AG09319 (cell line): Measurements from ENCODE around the gene DPP9.
A peak's percentile ranks its signal among the peaks of the same experiment; 100 is the strongest.

Source experiments
- DNase-seq: peaks from one replicate; pipeline ENCODE4 v3.0.0-alpha.2; 2010; ENCODE audit warnings: low read depth; ENCODE audit errors: extremely low read depth
- TF ChIP-seq, protein P1 (sequence below): IDR thresholded peaks from 2 replicates; pipeline ENCODE4 v1.5.1; 2011; ENCODE audit warnings: low read depth, mild to moderate bottlenecking, inconsistent platforms, low read length, moderate library complexity

Gene DPP9

DNA sequence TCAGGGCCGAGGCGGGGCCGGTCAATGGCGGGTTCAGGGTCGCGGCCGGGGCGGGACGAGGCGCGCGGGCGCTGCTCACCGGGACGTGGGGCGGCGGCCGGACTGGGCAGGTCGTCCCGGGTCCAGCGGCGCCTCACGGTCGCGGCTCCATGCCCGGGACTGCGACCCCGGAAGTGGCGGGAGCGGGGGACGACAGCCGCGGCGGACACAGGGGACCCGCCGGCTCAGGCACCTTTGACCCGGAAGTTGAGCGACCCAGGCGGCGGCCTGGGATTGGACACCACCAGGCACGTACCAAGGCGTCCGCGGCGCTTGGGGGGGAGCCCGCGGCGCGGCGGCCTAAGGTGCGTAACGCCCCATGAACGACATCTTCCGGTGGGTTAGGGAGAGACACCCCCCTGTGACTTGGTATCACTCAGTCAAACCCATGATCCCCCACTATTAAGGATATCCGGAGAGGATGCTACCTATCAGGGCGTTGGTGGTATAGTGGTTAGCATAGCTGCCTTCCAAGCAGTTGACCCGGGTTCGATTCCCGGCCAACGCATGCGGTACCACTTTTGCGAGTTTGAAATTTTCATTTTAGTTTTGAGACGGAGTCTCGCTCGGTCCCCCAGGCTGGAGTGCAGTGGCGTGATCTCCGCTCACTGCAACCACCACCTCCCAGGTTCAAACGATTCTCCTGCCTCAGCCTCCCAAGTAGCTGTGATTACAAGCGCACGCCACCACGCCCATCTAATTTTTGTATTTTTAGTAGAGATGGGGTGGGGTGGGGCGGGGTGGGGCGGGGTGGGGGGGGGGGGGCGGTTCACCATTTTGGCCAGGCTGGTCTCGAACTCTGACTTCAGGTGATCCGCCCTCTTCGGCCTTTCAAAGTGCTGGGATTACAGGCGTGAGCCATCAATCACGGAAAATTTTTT is at the start of gene DPP9:
Gene DPP9, minus strand, starts transcription at position 248 of the 920 bp plus-strand sequence. CDS start 3,936 bp downstream, outside the sequence.
- TF ChIP-seq, protein P1, sequence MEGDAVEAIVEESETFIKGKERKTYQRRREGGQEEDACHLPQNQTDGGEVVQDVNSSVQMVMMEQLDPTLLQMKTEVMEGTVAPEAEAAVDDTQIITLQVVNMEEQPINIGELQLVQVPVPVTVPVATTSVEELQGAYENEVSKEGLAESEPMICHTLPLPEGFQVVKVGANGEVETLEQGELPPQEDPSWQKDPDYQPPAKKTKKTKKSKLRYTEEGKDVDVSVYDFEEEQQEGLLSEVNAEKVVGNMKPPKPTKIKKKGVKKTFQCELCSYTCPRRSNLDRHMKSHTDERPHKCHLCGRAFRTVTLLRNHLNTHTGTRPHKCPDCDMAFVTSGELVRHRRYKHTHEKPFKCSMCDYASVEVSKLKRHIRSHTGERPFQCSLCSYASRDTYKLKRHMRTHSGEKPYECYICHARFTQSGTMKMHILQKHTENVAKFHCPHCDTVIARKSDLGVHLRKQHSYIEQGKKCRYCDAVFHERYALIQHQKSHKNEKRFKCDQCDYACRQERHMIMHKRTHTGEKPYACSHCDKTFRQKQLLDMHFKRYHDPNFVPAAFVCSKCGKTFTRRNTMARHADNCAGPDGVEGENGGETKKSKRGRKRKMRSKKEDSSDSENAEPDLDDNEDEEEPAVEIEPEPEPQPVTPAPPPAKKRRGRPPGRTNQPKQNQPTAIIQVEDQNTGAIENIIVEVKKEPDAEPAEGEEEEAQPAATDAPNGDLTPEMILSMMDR = peak; percentile 8
- peak; percentile 98 for DNase-seq

DNA sequence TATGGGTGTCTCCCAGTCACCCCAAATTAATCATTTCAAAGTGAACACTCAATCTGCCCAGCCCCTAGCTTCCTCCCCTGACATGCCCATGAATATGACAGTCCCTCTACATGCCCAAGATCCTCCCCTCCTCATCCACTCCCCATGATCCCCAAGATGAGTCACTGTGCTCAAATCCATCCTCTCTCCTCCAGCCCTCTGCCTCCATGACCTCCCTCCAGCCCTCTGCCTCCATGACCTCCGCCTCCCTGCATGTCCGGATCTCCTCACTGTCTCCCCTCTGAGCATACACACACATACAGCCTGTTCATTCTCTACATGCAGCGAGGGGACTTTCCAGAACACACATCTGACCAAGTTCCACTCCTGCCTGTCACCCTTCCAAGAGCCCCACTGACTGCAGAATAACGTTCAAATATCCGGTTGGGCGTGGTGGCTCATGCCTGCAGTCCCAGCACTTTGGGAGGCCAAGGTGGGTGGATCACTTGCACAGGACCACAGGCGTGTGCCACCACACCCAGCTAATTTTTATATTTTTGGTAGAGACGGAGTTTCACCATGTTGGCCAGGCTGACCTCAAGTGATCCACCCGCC is 49.5 kb upstream of the DPP9 start:
- DNase-seq = no peak
- TF ChIP-seq, protein P1 = no peak

DNA sequence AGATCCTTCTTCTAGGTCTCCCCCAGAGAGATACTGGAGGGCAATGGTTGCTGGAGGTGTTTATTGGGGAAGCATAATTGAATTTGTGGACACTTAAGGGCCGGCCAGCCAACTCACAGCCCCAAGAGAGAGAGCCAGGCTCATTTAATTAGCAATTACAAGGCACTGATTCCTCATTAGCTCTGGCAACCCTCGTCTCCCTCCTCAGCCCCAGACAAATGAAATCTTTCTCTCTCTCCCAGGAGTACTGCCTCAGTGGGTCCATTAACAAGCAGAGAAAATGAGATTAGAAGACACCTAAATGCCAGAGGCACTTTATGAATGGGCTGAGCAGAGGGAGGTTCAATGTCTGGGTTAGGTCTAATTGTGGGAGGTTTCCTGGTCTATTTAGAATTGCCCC is 48.9 kb upstream of the DPP9 start:
- TF ChIP-seq, protein P1 = no peak
- no peak for DNase-seq

DNA sequence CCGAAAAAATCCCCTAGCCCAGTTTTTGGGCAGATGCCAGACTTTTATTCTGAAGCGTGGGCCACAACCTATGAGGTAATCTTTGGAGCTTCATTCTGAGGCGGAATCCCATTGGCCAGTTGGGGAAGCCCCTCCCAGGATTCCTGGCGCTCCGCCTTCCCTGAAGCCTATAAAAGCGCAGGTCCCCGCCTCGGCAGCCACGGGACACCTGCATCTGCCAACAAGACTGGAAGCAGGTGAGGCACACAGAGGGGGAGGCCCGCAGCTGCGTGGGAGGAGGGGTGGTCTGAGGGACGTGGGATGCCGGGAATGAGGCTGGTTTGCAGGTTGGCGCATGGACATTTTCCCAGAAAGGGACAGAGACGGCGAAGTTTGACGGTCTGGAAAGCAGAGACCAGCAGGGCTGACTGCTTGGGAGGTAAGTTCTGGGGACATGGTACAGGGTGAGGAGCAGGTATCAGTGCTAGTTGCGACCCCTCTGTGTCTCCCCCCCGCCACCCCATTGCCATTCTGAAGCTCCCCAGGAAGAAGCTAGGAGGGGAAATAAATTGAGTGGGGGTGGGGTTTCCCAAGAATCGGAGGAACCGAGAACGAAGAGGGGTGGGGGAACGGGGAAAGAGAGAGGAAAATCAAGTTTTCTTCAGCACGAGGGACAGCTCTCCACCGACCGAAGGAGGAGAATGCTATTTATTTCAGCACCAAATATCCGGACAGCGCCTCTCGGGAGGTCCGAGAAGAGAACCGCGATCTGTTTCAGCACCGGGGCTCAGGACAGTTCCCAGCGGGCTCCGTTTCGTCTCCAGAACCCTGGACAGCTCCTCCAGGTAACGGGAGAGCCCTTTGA is 45.5 kb upstream of the DPP9 start:
- TF ChIP-seq, protein P1 = no peak
- DNase-seq = peak; percentile 59

DNA sequence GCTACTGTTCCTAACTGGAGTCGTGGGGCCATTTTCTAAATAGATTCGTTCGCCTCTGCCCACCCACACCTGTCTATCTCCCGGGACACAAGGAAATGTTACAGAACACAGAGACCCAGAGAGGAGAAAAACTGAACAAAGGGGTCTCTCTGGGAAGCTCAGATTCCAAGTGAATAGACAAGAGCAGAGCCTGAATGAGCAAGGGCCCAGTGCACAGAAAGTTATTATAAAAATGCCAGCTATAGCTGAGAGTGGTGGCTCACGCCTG is 40.7 kb upstream of the DPP9 start:
- no peak for DNase-seq
- TF ChIP-seq, protein P1 = no peak

DNA sequence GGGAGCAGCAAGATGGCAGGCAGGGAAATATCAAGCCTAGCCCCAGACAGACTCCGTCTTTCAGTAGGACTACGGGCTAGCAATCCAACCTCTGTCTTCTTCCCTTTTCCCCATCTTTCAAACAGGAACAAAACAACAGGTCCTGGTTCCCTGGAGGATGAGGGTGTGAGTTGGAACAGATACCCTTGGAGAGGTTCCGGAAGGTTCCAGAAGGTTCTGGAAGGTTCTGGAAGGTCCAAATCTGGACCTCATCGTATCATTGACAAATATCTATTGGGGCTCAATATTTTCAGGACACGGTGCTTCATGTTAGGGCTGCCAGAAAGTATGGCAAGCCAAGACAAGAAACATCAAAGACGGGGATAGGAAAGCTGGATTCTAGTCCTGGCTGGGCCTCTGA is 39.4 kb upstream of the DPP9 start:
- TF ChIP-seq, protein P1 = no peak
- DNase-seq = no peak
